Measurements from ENCODE around the gene GALR2.

GRCh38 chr17:76063875-76064546 lies 10.6 kb upstream of the GALR2 start:
- TF ChIP-seq, protein P1, sequence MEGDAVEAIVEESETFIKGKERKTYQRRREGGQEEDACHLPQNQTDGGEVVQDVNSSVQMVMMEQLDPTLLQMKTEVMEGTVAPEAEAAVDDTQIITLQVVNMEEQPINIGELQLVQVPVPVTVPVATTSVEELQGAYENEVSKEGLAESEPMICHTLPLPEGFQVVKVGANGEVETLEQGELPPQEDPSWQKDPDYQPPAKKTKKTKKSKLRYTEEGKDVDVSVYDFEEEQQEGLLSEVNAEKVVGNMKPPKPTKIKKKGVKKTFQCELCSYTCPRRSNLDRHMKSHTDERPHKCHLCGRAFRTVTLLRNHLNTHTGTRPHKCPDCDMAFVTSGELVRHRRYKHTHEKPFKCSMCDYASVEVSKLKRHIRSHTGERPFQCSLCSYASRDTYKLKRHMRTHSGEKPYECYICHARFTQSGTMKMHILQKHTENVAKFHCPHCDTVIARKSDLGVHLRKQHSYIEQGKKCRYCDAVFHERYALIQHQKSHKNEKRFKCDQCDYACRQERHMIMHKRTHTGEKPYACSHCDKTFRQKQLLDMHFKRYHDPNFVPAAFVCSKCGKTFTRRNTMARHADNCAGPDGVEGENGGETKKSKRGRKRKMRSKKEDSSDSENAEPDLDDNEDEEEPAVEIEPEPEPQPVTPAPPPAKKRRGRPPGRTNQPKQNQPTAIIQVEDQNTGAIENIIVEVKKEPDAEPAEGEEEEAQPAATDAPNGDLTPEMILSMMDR (IDR thresholded peaks at IDR 0.05; ENCODE audit: low read length): no peak
- no peak for TF ChIP-seq EZH2 (IDR thresholded peaks at IDR 0.05; ENCODE audit: borderline replicate concordance, low read length)
